Measurements from ENCODE around the gene SKOR1. TPM values are rescaled to one million over a fixed set of nuclear protein-coding genes. Genes with fewer than 3 reads are reported as not detected.

The SKOR1 gene
- total and polyA plus RNA-seq, 2 donors (not counting 1 experiment from before 2014, with no cell fraction given) = 0.01 to 0.17 TPM

- Histone ChIP-seq H3K4me3 (replicated peaks in 1 of 4; ENCODE audit: control extremely low read depth in 1 of 4, insufficient read depth in 1 of 4, low read depth in 3 of 4, low read length in 4 of 4) (no peak overlapping the region), H3K9me3 (ENCODE audit: control insufficient read depth, insufficient read depth, low read depth, low read length) (no peaks in the 10 kb centered on the region), H3K4me1 (ENCODE audit: control insufficient read depth, extremely low read depth, insufficient read depth, low read length) (no peaks in the 10 kb centered on the region), H3K27ac (ENCODE audit: insufficient read depth, low read length) (no peak overlapping the region), H3K79me2 (ENCODE audit: control insufficient read depth, insufficient read depth, low read length) (no peaks in the 10 kb centered on the region), H3K27me3 (ENCODE audit: control insufficient read depth, insufficient read depth, low read length) (no peaks in the 10 kb centered on the region), H3K4me2 (ENCODE audit: extremely low read depth, insufficient read depth, low read length) (no peak overlapping the region), H4K20me1 (ENCODE audit: control insufficient read depth, extremely low read depth, insufficient read depth, low read length) (no peaks in the 10 kb centered on the region), H3K36me3 (ENCODE audit: control insufficient read depth, insufficient read depth, low read length) (no peaks in the 10 kb centered on the region), H3K9ac (ENCODE audit: insufficient read depth, low read length) (no peak overlapping the region), H2AFZ (ENCODE audit: low read length) (no peak overlapping the region)
- no peak for TF ChIP-seq EZH2 (IDR thresholded peaks at IDR 0.05; ENCODE audit: low read length, missing control alignments)
- TF ChIP-seq, protein P1, sequence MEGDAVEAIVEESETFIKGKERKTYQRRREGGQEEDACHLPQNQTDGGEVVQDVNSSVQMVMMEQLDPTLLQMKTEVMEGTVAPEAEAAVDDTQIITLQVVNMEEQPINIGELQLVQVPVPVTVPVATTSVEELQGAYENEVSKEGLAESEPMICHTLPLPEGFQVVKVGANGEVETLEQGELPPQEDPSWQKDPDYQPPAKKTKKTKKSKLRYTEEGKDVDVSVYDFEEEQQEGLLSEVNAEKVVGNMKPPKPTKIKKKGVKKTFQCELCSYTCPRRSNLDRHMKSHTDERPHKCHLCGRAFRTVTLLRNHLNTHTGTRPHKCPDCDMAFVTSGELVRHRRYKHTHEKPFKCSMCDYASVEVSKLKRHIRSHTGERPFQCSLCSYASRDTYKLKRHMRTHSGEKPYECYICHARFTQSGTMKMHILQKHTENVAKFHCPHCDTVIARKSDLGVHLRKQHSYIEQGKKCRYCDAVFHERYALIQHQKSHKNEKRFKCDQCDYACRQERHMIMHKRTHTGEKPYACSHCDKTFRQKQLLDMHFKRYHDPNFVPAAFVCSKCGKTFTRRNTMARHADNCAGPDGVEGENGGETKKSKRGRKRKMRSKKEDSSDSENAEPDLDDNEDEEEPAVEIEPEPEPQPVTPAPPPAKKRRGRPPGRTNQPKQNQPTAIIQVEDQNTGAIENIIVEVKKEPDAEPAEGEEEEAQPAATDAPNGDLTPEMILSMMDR (conservative IDR thresholded peaks at IDR 0.05 in 1 of 2, IDR thresholded peaks at IDR 0.05 in 1 of 2; ENCODE audit: low read depth in 1 of 2, low read length in 2 of 2) = no peak
- no peak for DNase-seq (ENCODE audit: low read depth in 2 of 2)
These were observed 19.4 kb upstream of the SKOR1 start for GRCh38 chr15:67805666-67806516.

GRCh38 chr15:67806536-67806935 is 18.8 kb upstream of the SKOR1 start:
- H3K9me3 ChIP-seq (ENCODE audit: control insufficient read depth, insufficient read depth, low read depth, low read length) = no peaks in the 10 kb centered on the region
- H4K20me1 ChIP-seq (ENCODE audit: control insufficient read depth, extremely low read depth, insufficient read depth, low read length) = no peaks in the 10 kb centered on the region
- H3K27me3 ChIP-seq (ENCODE audit: control insufficient read depth, insufficient read depth, low read length) = no peaks in the 10 kb centered on the region
- no peak overlapping the region for H3K4me2 ChIP-seq (ENCODE audit: extremely low read depth, insufficient read depth, low read length)
- no peak overlapping the region for H3K4me3 ChIP-seq (replicated peaks in 1 of 4; ENCODE audit: control extremely low read depth in 1 of 4, insufficient read depth in 1 of 4, low read depth in 3 of 4, low read length in 4 of 4)
- H3K27ac ChIP-seq (ENCODE audit: insufficient read depth, low read length) = no peak overlapping the region
- DNase-seq (ENCODE audit: low read depth in 2 of 2) = no peak
- no peaks in the 10 kb centered on the region for H3K36me3 ChIP-seq (ENCODE audit: control insufficient read depth, insufficient read depth, low read length)
- H3K9ac ChIP-seq (ENCODE audit: insufficient read depth, low read length) = no peak overlapping the region
- H3K79me2 ChIP-seq (ENCODE audit: control insufficient read depth, insufficient read depth, low read length) = no peaks in the 10 kb centered on the region
- TF ChIP-seq EZH2 (IDR thresholded peaks at IDR 0.05; ENCODE audit: low read length, missing control alignments) = no peak
- TF ChIP-seq, protein P1 (conservative IDR thresholded peaks at IDR 0.05 in 1 of 2, IDR thresholded peaks at IDR 0.05 in 1 of 2; ENCODE audit: low read depth in 1 of 2, low read length in 2 of 2) = no peak
- H3K4me1 ChIP-seq (ENCODE audit: control insufficient read depth, extremely low read depth, insufficient read depth, low read length) = no peaks in the 10 kb centered on the region
- no peak overlapping the region for H2AFZ ChIP-seq (ENCODE audit: low read length)

DNA sequence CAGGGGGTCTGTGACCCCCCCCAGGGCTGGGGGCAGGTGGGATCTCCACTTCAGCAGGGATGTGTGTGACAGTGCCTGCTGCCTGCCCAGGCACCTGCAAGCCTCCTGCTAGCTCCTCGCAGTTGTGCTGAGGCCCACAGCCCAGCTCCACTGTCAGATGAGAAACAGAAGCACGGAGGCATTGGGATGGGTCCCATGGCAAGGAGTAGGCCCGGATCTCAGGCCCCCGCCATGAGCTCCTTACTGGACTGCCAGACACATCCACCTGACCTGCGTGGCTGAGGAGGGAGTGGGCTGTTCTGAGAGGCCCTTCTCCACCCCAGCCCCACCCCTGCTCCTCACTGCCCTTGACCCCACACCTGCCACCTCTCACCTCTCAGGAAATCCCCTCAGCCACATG is 18.2 kb upstream of the SKOR1 start:
- DNase-seq (ENCODE audit: low read depth in 2 of 2) = no peak
- Histone ChIP-seq H3K27ac (ENCODE audit: insufficient read depth, low read length) (no peak overlapping the region), H3K9ac (ENCODE audit: insufficient read depth, low read length) (no peak overlapping the region), H3K4me1 (ENCODE audit: control insufficient read depth, extremely low read depth, insufficient read depth, low read length) (no peaks in the 10 kb centered on the region), H3K4me2 (ENCODE audit: extremely low read depth, insufficient read depth, low read length) (no peak overlapping the region), H4K20me1 (ENCODE audit: control insufficient read depth, extremely low read depth, insufficient read depth, low read length) (no peaks in the 10 kb centered on the region), H3K36me3 (ENCODE audit: control insufficient read depth, insufficient read depth, low read length) (no peaks in the 10 kb centered on the region), H2AFZ (ENCODE audit: low read length) (no peak overlapping the region), H3K27me3 (ENCODE audit: control insufficient read depth, insufficient read depth, low read length) (no peaks in the 10 kb centered on the region), H3K79me2 (ENCODE audit: control insufficient read depth, insufficient read depth, low read length) (no peaks in the 10 kb centered on the region), H3K9me3 (ENCODE audit: control insufficient read depth, insufficient read depth, low read depth, low read length) (no peaks in the 10 kb centered on the region), H3K4me3 (replicated peaks in 1 of 4; ENCODE audit: control extremely low read depth in 1 of 4, insufficient read depth in 1 of 4, low read depth in 3 of 4, low read length in 4 of 4) (no peak overlapping the region)
- no peak for TF ChIP-seq EZH2 (IDR thresholded peaks at IDR 0.05; ENCODE audit: low read length, missing control alignments)
- TF ChIP-seq, protein P1 (conservative IDR thresholded peaks at IDR 0.05 in 1 of 2, IDR thresholded peaks at IDR 0.05 in 1 of 2; ENCODE audit: low read depth in 1 of 2, low read length in 2 of 2) = no peak

All from fibroblast of lung (primary cell).